BE2C (cell line): ENCODE measurements around the gene SLC16A7.

Experiments
- DNase-seq: peaks from one replicate; pipeline ENCODE4 v3.0.0-alpha.2; 2020
- H3K27me3 ChIP-seq: fragments of 250-450 bp; sonication (Bioruptor Pico); 2 replicates; pipeline ENCODE4 v1.5.1; 2020; ENCODE audit warnings: mild to moderate bottlenecking
- H3K36me3 ChIP-seq: fragments of 250-450 bp; sonication (Bioruptor Pico); 2 replicates; pipeline ENCODE4 v1.5.1; 2020; ENCODE audit warnings: mild to moderate bottlenecking
- H3K4me1 ChIP-seq: fragments of 250-450 bp; sonication (Bioruptor Pico); 2 replicates; pipeline ENCODE4 v1.5.1; 2020
- H3K4me3 ChIP-seq: 2 replicates; pipeline ENCODE4 v1.5.1; 2011; ENCODE audit warnings: low read depth, low read length
- H3K9me3 ChIP-seq: fragments of 250-450 bp; sonication (Bioruptor Pico); 2 replicates; pipeline ENCODE4 v1.5.1; 2020
- TF ChIP-seq, protein P1 (sequence below): IDR thresholded peaks from 2 replicates; pipeline ENCODE4 v1.5.1; 2012; ENCODE audit warnings: mild to moderate bottlenecking, low read depth, low read length

Gene SLC16A7

DNA sequence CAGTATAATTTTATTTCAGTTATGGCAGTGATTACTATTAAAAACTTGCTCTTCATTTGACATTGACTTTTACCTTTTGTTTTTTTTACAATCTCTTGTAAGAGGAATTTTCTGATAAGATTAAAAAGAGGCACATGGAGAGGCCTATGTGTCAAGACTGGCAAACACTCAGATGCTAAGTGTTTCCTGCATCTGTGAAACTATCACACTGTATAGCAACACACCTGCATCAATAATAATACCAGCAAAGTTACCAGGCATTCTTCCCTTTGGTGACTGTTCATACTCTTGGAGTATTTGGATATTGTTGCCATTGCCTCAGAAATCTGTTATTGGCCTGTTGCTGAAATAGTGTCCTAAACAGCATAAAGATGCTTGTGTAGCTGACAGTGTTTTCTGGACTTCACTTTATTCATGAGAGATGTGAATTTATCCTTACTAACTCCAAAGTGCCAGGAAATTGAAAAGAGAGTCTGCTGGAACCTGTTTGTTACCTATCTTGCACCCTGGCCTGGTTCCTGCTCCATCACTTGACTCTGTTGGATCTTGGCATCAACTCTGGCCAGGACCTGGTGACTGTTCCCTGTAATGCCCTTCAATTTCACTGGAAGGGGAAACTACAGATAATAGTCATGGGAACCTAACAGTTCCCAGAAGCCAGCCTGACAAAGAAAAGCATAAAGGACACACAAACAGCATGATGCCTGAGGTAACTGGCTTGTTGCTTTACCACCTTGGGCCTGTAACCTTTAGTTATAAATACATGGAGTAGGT is 19.8 kb downstream of the SLC16A7 start:
- TF ChIP-seq, protein P1, sequence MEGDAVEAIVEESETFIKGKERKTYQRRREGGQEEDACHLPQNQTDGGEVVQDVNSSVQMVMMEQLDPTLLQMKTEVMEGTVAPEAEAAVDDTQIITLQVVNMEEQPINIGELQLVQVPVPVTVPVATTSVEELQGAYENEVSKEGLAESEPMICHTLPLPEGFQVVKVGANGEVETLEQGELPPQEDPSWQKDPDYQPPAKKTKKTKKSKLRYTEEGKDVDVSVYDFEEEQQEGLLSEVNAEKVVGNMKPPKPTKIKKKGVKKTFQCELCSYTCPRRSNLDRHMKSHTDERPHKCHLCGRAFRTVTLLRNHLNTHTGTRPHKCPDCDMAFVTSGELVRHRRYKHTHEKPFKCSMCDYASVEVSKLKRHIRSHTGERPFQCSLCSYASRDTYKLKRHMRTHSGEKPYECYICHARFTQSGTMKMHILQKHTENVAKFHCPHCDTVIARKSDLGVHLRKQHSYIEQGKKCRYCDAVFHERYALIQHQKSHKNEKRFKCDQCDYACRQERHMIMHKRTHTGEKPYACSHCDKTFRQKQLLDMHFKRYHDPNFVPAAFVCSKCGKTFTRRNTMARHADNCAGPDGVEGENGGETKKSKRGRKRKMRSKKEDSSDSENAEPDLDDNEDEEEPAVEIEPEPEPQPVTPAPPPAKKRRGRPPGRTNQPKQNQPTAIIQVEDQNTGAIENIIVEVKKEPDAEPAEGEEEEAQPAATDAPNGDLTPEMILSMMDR = no peak
- Histone ChIP-seq H3K9me3 (no peaks in the 10 kb centered on the region), H3K27me3 (no peaks in the 10 kb centered on the region), H3K4me3 (no peak overlapping the region), H3K4me1 (peaks cover 9% of the 10 kb centered on the region), H3K36me3 (no peaks in the 10 kb centered on the region)
- peak; percentile 35 for DNase-seq

DNA sequence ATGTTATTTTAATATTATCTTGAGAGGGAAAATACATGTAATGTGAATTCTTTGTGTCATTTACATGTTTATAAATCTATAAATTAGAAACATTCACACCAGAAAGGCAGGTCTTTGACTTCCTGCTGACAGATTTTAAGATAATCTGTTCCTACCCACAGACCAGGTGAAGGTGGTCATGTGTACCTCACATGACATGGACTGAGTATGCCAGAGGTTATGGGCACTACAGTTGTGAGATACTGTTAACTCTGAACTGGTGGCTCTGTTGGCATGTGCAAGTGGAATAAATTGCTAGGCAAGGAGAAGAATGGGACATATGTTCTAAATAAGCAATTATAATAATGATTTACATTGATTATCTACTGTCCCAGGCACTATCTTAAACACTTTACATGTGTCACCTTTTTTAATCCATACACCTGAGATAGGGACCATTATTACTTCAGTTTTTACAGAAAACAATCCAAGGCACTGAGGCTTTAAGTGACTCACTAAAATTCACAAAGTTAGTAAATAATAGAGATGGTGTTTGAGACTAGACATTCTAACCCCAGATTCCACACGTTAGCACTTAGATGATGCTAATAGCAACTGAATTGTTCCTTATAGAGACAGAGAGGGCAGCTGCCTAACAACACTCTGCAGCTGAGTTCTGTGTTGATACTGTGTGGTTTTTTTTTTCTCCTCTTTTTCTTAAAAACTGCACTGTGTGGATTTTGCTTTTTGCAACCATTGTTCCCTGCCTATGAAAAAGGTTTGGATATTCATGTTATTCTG is 23.8 kb downstream of the SLC16A7 start:
- Histone ChIP-seq H3K4me3 (no peak overlapping the region), H3K27me3 (no peaks in the 10 kb centered on the region), H3K9me3 (no peaks in the 10 kb centered on the region), H3K36me3 (no peaks in the 10 kb centered on the region), H3K4me1 (peaks cover 9% of the 10 kb centered on the region)
- DNase-seq = no peak
- TF ChIP-seq, protein P1 = no peak

DNA sequence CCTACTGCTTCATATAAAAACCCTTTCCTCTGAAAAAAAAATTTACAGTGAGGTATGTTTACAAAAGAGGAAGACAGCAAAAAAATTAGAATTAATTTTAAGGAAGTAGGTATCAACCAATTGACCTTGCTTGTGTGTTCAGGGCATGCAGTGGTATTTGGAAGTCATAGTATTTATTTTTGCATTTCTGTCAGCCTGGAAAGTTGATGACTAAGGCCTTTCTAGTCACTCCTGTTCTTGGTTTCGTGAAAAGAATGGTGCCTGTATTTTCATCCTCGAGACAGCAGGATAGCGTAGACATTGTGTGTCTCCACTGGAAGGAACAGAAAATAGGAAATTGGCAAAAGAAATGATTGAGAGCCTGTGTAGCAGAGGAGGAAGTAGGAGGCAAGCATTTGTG is 24.5 kb downstream of the SLC16A7 start:
- Histone ChIP-seq H3K4me1 (peaks cover 9% of the 10 kb centered on the region), H3K27me3 (no peaks in the 10 kb centered on the region), H3K36me3 (no peaks in the 10 kb centered on the region), H3K4me3 (no peak overlapping the region), H3K9me3 (no peaks in the 10 kb centered on the region)
- TF ChIP-seq, protein P1 = no peak
- DNase-seq = no peak

DNA sequence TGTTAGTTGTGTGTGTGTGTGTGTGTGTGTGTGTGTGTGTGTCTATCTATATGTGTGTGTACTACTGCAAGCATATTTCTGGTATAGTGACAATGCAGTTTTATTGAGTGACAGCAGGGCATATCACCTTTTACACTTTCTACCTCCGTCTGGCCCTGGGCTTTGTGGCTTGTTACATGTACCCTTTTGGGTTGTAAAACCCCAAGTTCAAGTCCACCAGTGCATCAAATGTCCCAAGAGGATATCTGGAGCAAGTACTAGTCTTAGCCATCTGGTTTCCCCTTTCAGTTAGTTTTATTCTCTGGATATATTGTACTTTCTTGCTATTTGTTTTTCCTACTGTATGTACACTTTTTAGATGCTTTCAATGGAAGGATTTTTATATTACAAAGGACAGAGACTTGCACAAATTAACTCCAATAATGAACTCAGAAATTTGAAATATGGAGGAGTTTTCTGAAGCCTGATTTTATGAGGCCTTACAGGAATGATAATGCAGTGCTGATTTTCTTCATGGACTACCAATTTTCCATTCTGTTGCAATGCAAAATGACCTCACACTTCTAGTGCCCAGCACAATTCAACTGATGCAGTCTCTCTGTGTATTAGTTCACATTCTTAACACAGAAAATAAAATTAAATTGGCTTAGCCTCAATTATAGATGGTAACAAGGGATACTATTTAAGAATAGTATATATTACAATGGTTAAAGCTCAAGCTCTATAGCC is 29.1 kb downstream of the SLC16A7 start:
- no peak overlapping the region for H3K4me3 ChIP-seq
- H3K9me3 ChIP-seq = no peaks in the 10 kb centered on the region
- no peak for DNase-seq
- no peaks in the 10 kb centered on the region for H3K27me3 ChIP-seq
- no peaks in the 10 kb centered on the region for H3K36me3 ChIP-seq
- TF ChIP-seq, protein P1 = no peak
- no peaks in the 10 kb centered on the region; the same call in none of the 2 replicates for H3K4me1 ChIP-seq

DNA sequence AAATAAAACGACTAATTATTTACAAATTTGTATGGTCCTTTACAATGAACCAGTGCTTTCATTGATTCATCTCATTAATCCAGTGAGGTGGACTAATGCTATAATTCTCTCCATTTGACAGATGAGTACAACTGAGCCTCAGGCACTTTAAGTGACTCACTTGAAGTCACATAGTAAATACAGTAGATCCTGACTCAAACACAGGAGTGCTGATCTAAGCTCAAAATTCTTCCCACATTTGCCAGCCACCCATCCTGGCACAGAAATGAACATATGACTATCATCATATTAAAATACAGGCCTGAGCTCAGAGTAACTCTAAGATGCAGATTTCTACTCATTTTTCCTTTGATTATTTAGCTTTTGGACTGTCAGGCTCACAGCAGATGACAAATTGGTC is 30.6 kb downstream of the SLC16A7 start:
- TF ChIP-seq, protein P1 = no peak
- H3K4me3 ChIP-seq = no peak overlapping the region
- no peaks in the 10 kb centered on the region for H3K36me3 ChIP-seq
- no peak for DNase-seq
- no peaks in the 10 kb centered on the region for H3K9me3 ChIP-seq
- no peaks in the 10 kb centered on the region for H3K27me3 ChIP-seq
- no peaks in the 10 kb centered on the region; the same call in none of the 2 replicates for H3K4me1 ChIP-seq
